Medulla oblongata (tissue), 1 donor: ENCODE measurements around the gene UNC13C.

Source experiments
- DNase-seq: peaks from one replicate; pipeline ENCODE4 v3.0.0-alpha.2; 2015; ENCODE audit errors: extremely low spot score

UNC13C gene

DNA sequence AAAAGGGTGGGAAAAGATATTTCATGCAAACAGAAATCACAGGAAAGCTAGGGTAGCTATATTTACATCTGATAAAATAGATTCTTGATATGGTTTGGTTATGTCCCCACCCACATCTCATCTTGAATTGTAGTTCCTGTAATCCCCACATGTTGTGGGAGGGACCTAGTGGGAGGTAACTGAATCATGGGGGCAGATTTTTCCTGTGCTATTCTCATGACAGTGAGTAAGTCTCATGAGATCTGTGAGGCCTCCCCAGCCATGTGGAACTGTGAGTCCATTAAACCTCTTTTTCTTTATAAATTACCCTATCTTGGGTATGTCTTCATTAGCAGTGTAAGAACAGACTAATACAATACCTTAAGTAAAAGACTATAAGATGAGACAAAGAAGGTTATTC is 660.4 kb downstream of the UNC13C start:
- DNase-seq: no peak

DNA sequence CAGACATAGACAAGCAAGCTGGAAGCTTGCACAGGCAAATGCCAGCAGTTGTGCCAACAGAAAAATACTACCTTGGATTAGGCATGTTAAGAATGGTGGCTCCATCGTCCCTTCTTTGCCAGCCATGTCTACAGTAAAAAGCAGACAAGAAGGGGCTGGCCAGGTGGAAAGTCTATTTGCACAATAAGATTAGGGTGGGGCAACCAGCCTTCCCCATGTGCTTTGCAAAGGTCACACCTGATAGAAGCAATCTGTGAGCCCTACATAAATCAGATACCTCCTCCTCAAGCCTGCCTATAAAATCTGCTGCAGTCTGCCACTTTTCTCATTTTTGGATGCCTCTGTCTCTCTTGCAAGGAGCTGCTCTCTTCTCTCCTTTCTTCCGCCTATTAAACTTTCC is 662.6 kb downstream of the UNC13C start:
- DNase-seq: no peak

DNA sequence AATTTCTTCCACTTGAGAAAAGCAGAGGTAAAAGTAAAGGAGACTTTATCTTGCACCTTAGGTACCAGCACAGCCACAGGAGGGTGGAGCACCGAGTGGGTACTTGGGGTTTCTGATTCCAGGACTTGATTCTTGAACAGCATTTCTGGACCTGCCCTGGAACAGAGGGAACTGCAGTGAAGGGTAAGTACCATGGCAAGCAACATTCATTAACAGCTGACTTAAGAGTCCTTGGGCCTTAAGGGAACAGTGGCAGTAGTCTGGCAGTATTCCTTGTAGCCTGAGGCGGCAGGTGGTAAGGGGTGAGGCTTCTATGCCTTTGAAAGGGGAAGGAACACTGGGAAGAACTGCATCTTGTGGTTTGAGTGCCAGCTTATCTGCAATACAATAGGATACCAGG is 666.6 kb downstream of the UNC13C start:
- DNase-seq: no peak

DNA sequence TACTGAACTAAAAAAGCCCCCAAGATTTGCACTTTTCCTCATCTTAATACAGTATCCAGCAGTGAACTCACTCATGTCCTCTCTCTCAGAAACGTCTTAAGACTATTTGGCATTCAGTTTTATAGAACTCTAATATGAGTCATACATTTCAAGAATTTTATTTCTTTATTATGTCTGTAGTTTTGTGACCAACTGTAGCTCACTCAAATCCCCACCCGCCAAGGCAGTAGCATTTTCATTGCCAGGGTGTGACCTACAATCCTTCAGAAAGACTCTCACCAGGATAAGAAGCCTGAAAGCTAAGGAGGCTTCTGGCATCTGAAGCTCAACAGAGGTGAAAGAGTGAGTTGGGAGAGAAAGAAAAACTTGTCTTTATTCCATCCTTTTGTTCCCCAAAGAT is 681.4 kb downstream of the UNC13C start:
- no peak for DNase-seq

DNA sequence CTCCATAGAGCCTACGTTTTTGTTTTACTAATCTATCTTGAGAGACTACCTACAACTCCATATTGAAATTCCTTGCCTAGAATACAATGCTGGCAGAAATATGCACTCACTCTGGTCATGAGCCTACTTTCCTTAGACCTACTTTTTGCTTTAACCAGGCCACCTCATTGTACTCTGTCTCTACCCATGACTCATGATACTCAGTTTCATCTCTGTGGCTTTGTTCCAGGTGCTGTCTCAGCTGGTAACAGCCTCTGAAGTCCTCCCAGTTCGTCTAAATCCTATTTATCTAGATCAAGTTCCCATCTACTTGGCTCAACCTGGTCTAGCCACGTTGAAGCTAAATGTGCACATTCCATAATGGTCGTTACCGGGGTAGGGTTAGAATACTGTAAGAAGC is 682.1 kb downstream of the UNC13C start:
- no peak for DNase-seq

DNA sequence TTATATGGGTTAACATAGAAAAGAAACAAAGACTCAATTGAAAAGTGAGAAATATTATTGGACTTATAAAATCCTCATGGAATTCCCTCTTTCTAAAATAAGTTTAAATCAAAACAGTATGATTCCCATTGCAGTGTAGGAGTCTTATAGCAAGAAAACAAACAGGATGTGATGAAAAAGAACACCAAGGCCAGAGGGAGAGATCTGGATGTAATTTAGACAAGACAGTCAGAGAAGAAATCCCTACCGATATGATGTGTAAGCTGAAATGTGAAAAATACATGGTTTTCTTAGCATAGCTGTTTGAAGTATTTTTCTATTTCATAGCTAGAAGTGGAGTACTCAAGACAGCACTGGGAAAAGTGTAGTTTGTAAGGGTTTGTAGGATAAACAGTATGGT is 697.0 kb downstream of the UNC13C start:
- no peak for DNase-seq

DNA sequence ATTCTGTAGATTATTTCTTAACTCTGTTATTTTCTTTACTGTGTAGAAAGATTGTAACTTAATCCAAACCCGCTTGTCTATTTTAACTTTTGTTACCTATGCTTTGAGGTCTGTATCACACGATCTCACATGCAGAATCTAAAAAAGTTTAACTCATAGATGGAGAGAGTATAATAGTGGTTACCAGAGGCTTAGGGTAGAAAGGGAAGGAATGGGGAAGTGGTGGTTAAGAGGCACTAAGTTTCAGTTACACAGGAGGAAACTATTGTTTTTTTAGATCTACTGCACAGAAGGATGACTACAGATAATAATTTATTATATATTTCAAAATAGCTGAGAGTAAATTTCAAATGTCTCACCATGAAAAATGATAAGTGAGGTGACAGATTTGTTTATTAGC is 703.3 kb downstream of the UNC13C start:
- no peak for DNase-seq
